Stomach (tissue), 9 donors: ENCODE results near the gene HYDIN. TPM values are rescaled to one million over a fixed set of nuclear protein-coding genes. Genes with fewer than 3 reads are reported as not detected.
A peak's percentile ranks its signal among the peaks of the same experiment; 100 is the strongest.

Source experiments
- DNase-seq, 2 donors: peaks; one replicate each; pipeline versions ENCODE4 v3.0.0 to v3.0.0-alpha.2; 2013 to 2019
- H3K27ac ChIP-seq, 5 donors: fragments of 200-600 bp in 4 of 5; sonication (generic) in 4 of 5; one replicate each; pipeline ENCODE4 v1.5.1; 2013 to 2019; ENCODE audit warnings: mild to moderate bottlenecking in 1 of 5, moderate library complexity in 1 of 5
- H3K27me3 ChIP-seq, 3 donors: fragments of 200-600 bp; sonication (generic); one replicate each; pipeline ENCODE4 v1.5.1; 2017 to 2019; ENCODE audit warnings: mixed run types in 1 of 3
- H3K36me3 ChIP-seq, 4 donors: fragments of 200-600 bp; sonication (generic); 1 replicate in 3 of 4; 2 replicates in 1 of 4; pipeline ENCODE4 v1.5.1; 2016 to 2019
- H3K4me1 ChIP-seq, 4 donors: fragments of 200-600 bp; sonication (generic); one replicate each; pipeline ENCODE4 v1.5.1; 2016 to 2019
- H3K4me3 ChIP-seq, 4 donors: fragments of 200-600 bp; sonication (generic) in 3 of 4; one replicate each; pipeline ENCODE4 v1.5.1; 2016 to 2019; ENCODE audit warnings: mild to moderate bottlenecking in 1 of 4
- H3K9me3 ChIP-seq, 4 donors: fragments of 200-600 bp; sonication (generic); one replicate each; pipeline ENCODE4 v1.5.1; 2016 to 2019
- CTCF ChIP-seq, 7 experiments: fragments of 450-650 bp in 4 of 7; fragments of 200-600 bp in 3 of 7; sonication (generic) in 3 of 7; IDR thresholded peaks; one replicate each; pipeline ENCODE4 v1.5.1; 2016 to 2019; ENCODE audit warnings: antibody characterized with exemption in 7 of 7, control low read depth in 2 of 7, mild to moderate bottlenecking in 1 of 7
- EP300 ChIP-seq: sonication (generic); formaldehyde crosslinking; IDR thresholded peaks from one replicate; pipeline ENCODE4 v1.6.1; 2017; ENCODE audit warnings: antibody characterized with exemption
- POLR2A ChIP-seq, 4 donors: fragments of 450-650 bp; IDR thresholded peaks; one replicate each; pipeline ENCODE4 v1.6.1; 2016; ENCODE audit warnings: antibody characterized with exemption in 4 of 4, control low read depth in 2 of 4, mild to moderate bottlenecking in 1 of 4, moderate library complexity in 1 of 4
- POLR2AphosphoS5 ChIP-seq, 3 donors: sonication (generic); formaldehyde crosslinking; IDR thresholded peaks; one replicate each; pipeline ENCODE4 v1.6.1; 2016; ENCODE audit warnings: antibody characterized with exemption in 3 of 3
- WGBS, 5 donors: extraction: QIAGEN DNeasy Blood & Tissue Kit in 3 of 5; methylation state at CpG; one replicate each; pipeline versions ENCODE4 v1.1.5 to v1.1.7; 2013 to 2018; 5-methylcytosine and 5-hydroxymethylcytosine counted together
- intact Hi-C: fragments of 100-400 bp; cut with DNase I; formaldehyde crosslinking; loops from one replicate; pipeline ENCODE4 v1.15.1; 2023; ENCODE audit warnings: low total_unique reads
- polyA plus RNA-seq, 3 donors: library from polyadenylated mRNA; stranded (reverse); fragments of 200-250 nt; gene quantifications; one replicate each; pipeline ENCODE4 v1.2.3, GENCODE V29; 2013
- total RNA-seq, 5 donors: library from RNA; depleted of rRNA; stranded (reverse); fragments of >200 nt; gene quantifications; one replicate each; pipeline versions ENCODE4 v1.1.0 to v1.2.3, GENCODE V29; 2014 to 2016
- donor health status: healthy with polysubstance abuse.
- donor health status: Bipolar disorder and iron deficiency.
- donor health status: healthy.

Gene HYDIN
- total and polyA plus RNA-seq, 8 donors = 0.05 to 11.2 (median 0.58) TPM; not detected in 1

GRCh38 chr16:71263582-71263981 lies 33.1 kb upstream of the HYDIN start:
- Histone ChIP-seq H3K36me3 (no peaks in the 10 kb centered on the region), H3K27me3 (no peaks in the 10 kb centered on the region), H3K4me3 (no peak overlapping the region), H3K27ac (no peak overlapping the region), H3K4me1 (no peaks in the 10 kb centered on the region), H3K9me3 (no peaks in the 10 kb centered on the region)
- intact Hi-C loops = no loop called here
- WGBS, 5 donors = 77 to 85% (median 81%) methylated on average over 3 of the region's 3 CpGs
- TF ChIP-seq POLR2A (IDR thresholded peaks at IDR 0.05) (no peak), EP300 (no peak), POLR2AphosphoS5 (IDR thresholded peaks at IDR 0.05) (no peak), CTCF (IDR thresholded peaks at IDR 0.05) (no peak)
- no peak for DNase-seq

- Histone ChIP-seq H3K4me3 (no peak overlapping the region), H3K4me1 (no peaks in the 10 kb centered on the region), H3K27ac (no peak overlapping the region), H3K27me3 (no peaks in the 10 kb centered on the region), H3K9me3 (no peaks in the 10 kb centered on the region), H3K36me3 (no peaks in the 10 kb centered on the region)
- DNase-seq = no peak
- 78 to 94% (median 82%) methylated on average over 5 of the region's 5 CpGs for WGBS, 5 donors
- intact Hi-C loops = no loop called here
- TF ChIP-seq POLR2A (IDR thresholded peaks at IDR 0.05) = no peak
- no peak for TF ChIP-seq EP300
- TF ChIP-seq CTCF (IDR thresholded peaks at IDR 0.05) = no peak
- TF ChIP-seq POLR2AphosphoS5 (IDR thresholded peaks at IDR 0.05) = no peak
These were observed 31.9 kb upstream of the HYDIN start for GRCh38 chr16:71262391-71262790.

GRCh38 chr16:71260995-71261394 lies 30.5 kb upstream of the HYDIN start:
- H3K27me3 ChIP-seq = no peaks in the 10 kb centered on the region
- no peak for DNase-seq
- intact Hi-C loops = no loop called here
- H3K9me3 ChIP-seq = no peaks in the 10 kb centered on the region
- H3K4me1 ChIP-seq = no peaks in the 10 kb centered on the region
- H3K4me3 ChIP-seq = no peak overlapping the region
- H3K27ac ChIP-seq = no peak overlapping the region
- H3K36me3 ChIP-seq = no peaks in the 10 kb centered on the region
- TF ChIP-seq POLR2AphosphoS5 (IDR thresholded peaks at IDR 0.05) = no peak
- TF ChIP-seq EP300 = no peak
- no peak for TF ChIP-seq POLR2A (IDR thresholded peaks at IDR 0.05)

- intact Hi-C loops = no loop called here
- Histone ChIP-seq H3K9me3 (no peaks in the 10 kb centered on the region), H3K27ac (no peak overlapping the region), H3K4me3 (no peak overlapping the region), H3K27me3 (no peaks in the 10 kb centered on the region), H3K36me3 (no peaks in the 10 kb centered on the region), H3K4me1 (no peaks in the 10 kb centered on the region)
- 69 to 75% (median 71%) methylated on average over 5 of the region's 5 CpGs for WGBS, 5 donors
- DNase-seq = peak in 1 of 2 donors; percentile 5
- TF ChIP-seq POLR2AphosphoS5 (IDR thresholded peaks at IDR 0.05) (no peak), POLR2A (IDR thresholded peaks at IDR 0.05) (no peak), EP300 (no peak), CTCF (IDR thresholded peaks at IDR 0.05) (no peak)
These were observed 28.6 kb upstream of the HYDIN start for GRCh38 chr16:71259086-71259485.

GRCh38 chr16:71258372-71258771 lies 27.9 kb upstream of the HYDIN start:
- Histone ChIP-seq H3K4me3 (no peak overlapping the region), H3K36me3 (no peaks in the 10 kb centered on the region), H3K9me3 (no peaks in the 10 kb centered on the region), H3K4me1 (no peaks in the 10 kb centered on the region), H3K27ac (no peak overlapping the region), H3K27me3 (no peaks in the 10 kb centered on the region)
- no peak for TF ChIP-seq CTCF (IDR thresholded peaks at IDR 0.05)
- no peak for TF ChIP-seq EP300
- no peak for TF ChIP-seq POLR2A (IDR thresholded peaks at IDR 0.05)
- no peak for TF ChIP-seq POLR2AphosphoS5 (IDR thresholded peaks at IDR 0.05)
- DNase-seq = peak in 1 of 2 donors; percentile 10
- WGBS, 5 donors = 58 to 73% (median 70%) methylated on average over 1 of the region's 1 CpG
- intact Hi-C loops = no loop called here
